ENCODE data around the gene GABRP.

The GABRP gene

GRCh38 chr5:170783498-170784247 lies at the start of gene GABRP:
GABRP (plus strand) TSS chr5:170783725; CDS start chr5:170788616, 4,891 bp downstream.
- Histone ChIP-seq H3K9ac (ENCODE audit: low read length) (no peak within 1 kb of the TSS), H3K4me3 (ENCODE audit: low read length) (no peak within 1 kb of the TSS), H3K9me3 (ENCODE audit: control insufficient read depth, low read length) (no peaks in the 10 kb centered on the region), H3K36me3 (ENCODE audit: control insufficient read depth, insufficient read depth, low read length, severe bottlenecking) (no peaks in the 10 kb centered on the region), H3K4me1 (ENCODE audit: control insufficient read depth, insufficient read depth, low read length) (no peaks in the 10 kb centered on the region), H3K27me3 (replicated peaks; ENCODE audit: control insufficient read depth, insufficient read depth, low read length) (peaks cover 24% of the 10 kb centered on the region)
- no peak for DNase-seq (ENCODE audit: low read depth)

- no peak overlapping the region for H3K9ac ChIP-seq (ENCODE audit: low read length)
- no peak for DNase-seq (ENCODE audit: low read depth)
These were observed 46.6 kb upstream of the GABRP start for GRCh38 chr5:170736966-170737365.

GRCh38 chr5:170737591-170737990 lies 45.9 kb upstream of the GABRP start:
- Histone ChIP-seq H3K36me3 (ENCODE audit: control insufficient read depth, insufficient read depth, low read length, severe bottlenecking) (no peaks in the 10 kb centered on the region), H3K4me1 (ENCODE audit: control insufficient read depth, insufficient read depth, low read length) (no peaks in the 10 kb centered on the region), H3K4me3 (ENCODE audit: low read length) (no peak overlapping the region), H3K27me3 (replicated peaks; ENCODE audit: control insufficient read depth, insufficient read depth, low read length) (peaks cover 20% of the 10 kb centered on the region), H3K9ac (ENCODE audit: low read length) (no peak overlapping the region), H3K9me3 (ENCODE audit: control insufficient read depth, low read length) (peaks cover 26% of the 10 kb centered on the region)
- DNase-seq (ENCODE audit: low read depth), result no peak

More at GRCh38 chr5:170736966-170737365, 46.6 kb upstream of the GABRP start:
- Histone ChIP-seq H3K4me1 (ENCODE audit: control insufficient read depth, insufficient read depth, low read length) (no peaks in the 10 kb centered on the region), H3K36me3 (ENCODE audit: control insufficient read depth, insufficient read depth, low read length, severe bottlenecking) (no peaks in the 10 kb centered on the region), H3K9me3 (ENCODE audit: control insufficient read depth, low read length) (peaks cover 26% of the 10 kb centered on the region), H3K27me3 (replicated peaks; ENCODE audit: control insufficient read depth, insufficient read depth, low read length) (peaks cover 16% of the 10 kb centered on the region), H3K4me3 (ENCODE audit: low read length) (no peak overlapping the region)

- Histone ChIP-seq H3K36me3 (ENCODE audit: control insufficient read depth, insufficient read depth, low read length, severe bottlenecking) (no peaks in the 10 kb centered on the region), H3K9ac (ENCODE audit: low read length) (no peak overlapping the region), H3K27me3 (replicated peaks; ENCODE audit: control insufficient read depth, insufficient read depth, low read length) (peaks cover 22% of the 10 kb centered on the region), H3K4me3 (ENCODE audit: low read length) (no peak overlapping the region), H3K4me1 (ENCODE audit: control insufficient read depth, insufficient read depth, low read length) (no peaks in the 10 kb centered on the region), H3K9me3 (ENCODE audit: control insufficient read depth, low read length) (peaks cover 26% of the 10 kb centered on the region)
- DNase-seq (ENCODE audit: low read depth), result no peak
These were observed 44.7 kb upstream of the GABRP start for GRCh38 chr5:170738840-170739239.

GRCh38 chr5:170739446-170739845 lies 44.1 kb upstream of the GABRP start:
- H3K9ac ChIP-seq (ENCODE audit: low read length), result no peak overlapping the region
- DNase-seq (ENCODE audit: low read depth), result no peak

GRCh38 chr5:170740551-170741205 lies 42.8 kb upstream of the GABRP start:
- H3K36me3 ChIP-seq (ENCODE audit: control insufficient read depth, insufficient read depth, low read length, severe bottlenecking), result no peaks in the 10 kb centered on the region
- no peak overlapping the region for H3K9ac ChIP-seq (ENCODE audit: low read length)
- DNase-seq (ENCODE audit: low read depth), result no peak
- H3K27me3 ChIP-seq (replicated peaks; ENCODE audit: control insufficient read depth, insufficient read depth, low read length), result peaks cover 26% of the 10 kb centered on the region
- no peak overlapping the region for H3K4me3 ChIP-seq (ENCODE audit: low read length)
- peaks cover 10% of the 10 kb centered on the region for H3K9me3 ChIP-seq (ENCODE audit: control insufficient read depth, low read length)
- peaks cover 5% of the 10 kb centered on the region for H3K4me1 ChIP-seq (ENCODE audit: control insufficient read depth, insufficient read depth, low read length)

More at GRCh38 chr5:170739446-170739845, 44.1 kb upstream of the GABRP start:
- no peaks in the 10 kb centered on the region for H3K4me1 ChIP-seq (ENCODE audit: control insufficient read depth, insufficient read depth, low read length)
- H3K9me3 ChIP-seq (ENCODE audit: control insufficient read depth, low read length), result peaks cover 23% of the 10 kb centered on the region
- peaks cover 26% of the 10 kb centered on the region for H3K27me3 ChIP-seq (replicated peaks; ENCODE audit: control insufficient read depth, insufficient read depth, low read length)
- H3K36me3 ChIP-seq (ENCODE audit: control insufficient read depth, insufficient read depth, low read length, severe bottlenecking), result no peaks in the 10 kb centered on the region
- H3K4me3 ChIP-seq (ENCODE audit: low read length), result no peak overlapping the region

GRCh38 chr5:170741801-170742200 lies 41.7 kb upstream of the GABRP start:
- Histone ChIP-seq H3K9ac (ENCODE audit: low read length) (no peak overlapping the region), H3K4me3 (ENCODE audit: low read length) (no peak overlapping the region), H3K36me3 (ENCODE audit: control insufficient read depth, insufficient read depth, low read length, severe bottlenecking) (no peaks in the 10 kb centered on the region), H3K4me1 (ENCODE audit: control insufficient read depth, insufficient read depth, low read length) (peaks cover 5% of the 10 kb centered on the region), H3K9me3 (ENCODE audit: control insufficient read depth, low read length) (no peaks in the 10 kb centered on the region), H3K27me3 (replicated peaks; ENCODE audit: control insufficient read depth, insufficient read depth, low read length) (peaks cover 31% of the 10 kb centered on the region)
- no peak for DNase-seq (ENCODE audit: low read depth)

GRCh38 chr5:170743876-170744212 lies 39.7 kb upstream of the GABRP start:
- no peak overlapping the region for H3K4me3 ChIP-seq (ENCODE audit: low read length)
- no peak for DNase-seq (ENCODE audit: low read depth)
- H3K9me3 ChIP-seq (ENCODE audit: control insufficient read depth, low read length), result no peaks in the 10 kb centered on the region
- H3K9ac ChIP-seq (ENCODE audit: low read length), result no peak overlapping the region
- H3K27me3 ChIP-seq (replicated peaks; ENCODE audit: control insufficient read depth, insufficient read depth, low read length), result peaks cover 37% of the 10 kb centered on the region
- H3K36me3 ChIP-seq (ENCODE audit: control insufficient read depth, insufficient read depth, low read length, severe bottlenecking), result no peaks in the 10 kb centered on the region
- peaks cover 5% of the 10 kb centered on the region for H3K4me1 ChIP-seq (ENCODE audit: control insufficient read depth, insufficient read depth, low read length)

GRCh38 chr5:170745481-170746071 lies 37.9 kb upstream of the GABRP start:
- no peak overlapping the region for H3K9ac ChIP-seq (ENCODE audit: low read length)
- peaks cover 5% of the 10 kb centered on the region for H3K4me1 ChIP-seq (ENCODE audit: control insufficient read depth, insufficient read depth, low read length)
- peak; percentile 42 for DNase-seq (ENCODE audit: low read depth)
- no peaks in the 10 kb centered on the region for H3K36me3 ChIP-seq (ENCODE audit: control insufficient read depth, insufficient read depth, low read length, severe bottlenecking)
- H3K27me3 ChIP-seq (replicated peaks; ENCODE audit: control insufficient read depth, insufficient read depth, low read length), result peaks cover 47% of the 10 kb centered on the region
- no peaks in the 10 kb centered on the region for H3K9me3 ChIP-seq (ENCODE audit: control insufficient read depth, low read length)
- H3K4me3 ChIP-seq (ENCODE audit: low read length), result no peak overlapping the region

GRCh38 chr5:170746075-170746960 lies 37.2 kb upstream of the GABRP start:
- Histone ChIP-seq H3K9ac (ENCODE audit: low read length) (no peak overlapping the region), H3K36me3 (ENCODE audit: control insufficient read depth, insufficient read depth, low read length, severe bottlenecking) (no peaks in the 10 kb centered on the region), H3K9me3 (ENCODE audit: control insufficient read depth, low read length) (no peaks in the 10 kb centered on the region), H3K4me1 (ENCODE audit: control insufficient read depth, insufficient read depth, low read length) (peaks cover 5% of the 10 kb centered on the region), H3K27me3 (replicated peaks; ENCODE audit: control insufficient read depth, insufficient read depth, low read length) (peaks cover 50% of the 10 kb centered on the region), H3K4me3 (ENCODE audit: low read length) (no peak overlapping the region)
- no peak for DNase-seq (ENCODE audit: low read depth)

- H3K4me1 ChIP-seq (ENCODE audit: control insufficient read depth, insufficient read depth, low read length), result peaks cover 5% of the 10 kb centered on the region
These were observed 36.6 kb upstream of the GABRP start for GRCh38 chr5:170746961-170747340.

More at GRCh38 chr5:170746961-170747340, 36.6 kb upstream of the GABRP start:
- Histone ChIP-seq H3K36me3 (ENCODE audit: control insufficient read depth, insufficient read depth, low read length, severe bottlenecking) (no peaks in the 10 kb centered on the region), H3K4me3 (ENCODE audit: low read length) (no peak overlapping the region), H3K9ac (ENCODE audit: low read length) (no peak overlapping the region), H3K27me3 (replicated peaks; ENCODE audit: control insufficient read depth, insufficient read depth, low read length) (peaks cover 53% of the 10 kb centered on the region), H3K9me3 (ENCODE audit: control insufficient read depth, low read length) (no peaks in the 10 kb centered on the region)
- DNase-seq (ENCODE audit: low read depth), result no peak

All from adipocyte (in vitro differentiated cells).